ENCODE results near the gene SZRD1.

- TF ChIP-seq CTCF (IDR thresholded peaks at IDR 0.05; ENCODE audit: extremely low read depth in 1 of 2, insufficient read depth in 1 of 2, low read depth in 1 of 2, low read length in 2 of 2) = no peak
- no peak for TF ChIP-seq EZH2 (IDR thresholded peaks at IDR 0.05; ENCODE audit: borderline replicate concordance, low read depth, low read length, severe bottlenecking)
- TF ChIP-seq JUN (IDR thresholded peaks at IDR 0.05; ENCODE audit: borderline replicate concordance, insufficient read depth, insufficient read length, low read depth) = peak; percentile 67
- TF ChIP-seq POLR2AphosphoS5 (IDR thresholded peaks at IDR 0.05; ENCODE audit: insufficient read depth, low read depth, low read length) = no peak
- TF ChIP-seq MAX (IDR thresholded peaks at IDR 0.05; ENCODE audit: insufficient read depth, insufficient read length) = no peak
- no peak for TF ChIP-seq POLR2A (IDR thresholded peaks at IDR 0.05; ENCODE audit: low read depth, low read length)
- peak; percentile 40 for TF ChIP-seq FOS (IDR thresholded peaks at IDR 0.05; ENCODE audit: borderline replicate concordance, insufficient read depth, low read length)
- TF ChIP-seq GATA2 (IDR thresholded peaks at IDR 0.05; ENCODE audit: insufficient read depth, insufficient read length, low read depth, low read length) = no peak
- TF ChIP-seq MYC (IDR thresholded peaks at IDR 0.05; ENCODE audit: low read depth, low read length) = no peak
Measured at GRCh38 chr1:16348414-16349182, 18.4 kb upstream of the SZRD1 start.

Measured in endothelial cell of umbilical vein (primary cell).